GM23338 (cell line): Measurements from ENCODE around the gene UNK. TPM values are rescaled to one million over a fixed set of nuclear protein-coding genes. Genes with fewer than 3 reads are reported as not detected.

ENCODE experiments used
- ATAC-seq: fragments of 200-7000 bp; cut with Tn5 transposase; 3 replicates; pipeline ENCODE4 v1.9.1; 2020
- DNase-seq: peaks from one replicate; pipeline ENCODE4 v3.0.0-alpha.2; 2015; ENCODE audit warnings: low spot score
- H2AFZ ChIP-seq: fragments of 200-600 bp; sonication (generic); 2 replicates; pipeline ENCODE4 v1.8.0; 2016; ENCODE audit warnings: antibody characterized with exemption, mild to moderate bottlenecking, moderate library complexity
- H3F3A ChIP-seq: fragments of 200-600 bp; sonication (generic); replicated peaks from 2 replicates; pipeline ENCODE4 v1.8.0; 2017; ENCODE audit warnings: antibody characterized with exemption, mixed run types, low read depth
- H3K27ac ChIP-seq: fragments of 200-600 bp; sonication (generic); 2 replicates; pipeline ENCODE4 v1.6.1; 2016; ENCODE audit warnings: low read depth
- H3K27me3 ChIP-seq: fragments of 200-600 bp; sonication (generic); 2 replicates; pipeline ENCODE4 v1.8.0; 2016; ENCODE audit warnings: mild to moderate bottlenecking, mixed run types, moderate library complexity; ENCODE audit not compliant: insufficient read depth
- H3K36me3 ChIP-seq: fragments of 200-600 bp; sonication (generic); 2 replicates; pipeline ENCODE4 v1.8.0; 2016; ENCODE audit warnings: mild to moderate bottlenecking; ENCODE audit not compliant: insufficient read depth
- H3K4me1 ChIP-seq: fragments of 200-600 bp; sonication (generic); 2 replicates; pipeline ENCODE4 v1.8.0; 2016; ENCODE audit warnings: mild to moderate bottlenecking, moderate library complexity; ENCODE audit not compliant: insufficient read depth
- H3K4me2 ChIP-seq: fragments of 200-600 bp; sonication (generic); 2 replicates; pipeline ENCODE4 v1.7.1; 2017; ENCODE audit warnings: mixed run types
- H3K4me3 ChIP-seq: fragments of 200-600 bp; sonication (generic); 2 replicates; pipeline ENCODE4 v1.6.1; 2016; ENCODE audit warnings: mixed run types
- H3K79me2 ChIP-seq: fragments of 200-600 bp; sonication (generic); replicated peaks from 2 replicates; pipeline ENCODE4 v1.8.0; 2017; ENCODE audit warnings: mild to moderate bottlenecking; ENCODE audit not compliant: insufficient read depth
- H3K9me2 ChIP-seq: fragments of 200-600 bp; sonication (generic); 2 replicates; pipeline ENCODE4 v1.8.0; 2017; ENCODE audit not compliant: insufficient read depth
- H4K20me1 ChIP-seq: fragments of 200-600 bp; sonication (generic); replicated peaks from 2 replicates; pipeline ENCODE4 v1.8.0; 2017; ENCODE audit warnings: mild to moderate bottlenecking; ENCODE audit not compliant: insufficient read depth
- H3K27ac Mint-ChIP-seq: 2 replicates; pipeline ENCODE4 v1.8.0; 2020; ENCODE audit warnings: inconsistent platforms, mild to moderate bottlenecking, moderate library complexity, mixed read lengths
- H3K27me3 Mint-ChIP-seq: 3 replicates; pipeline ENCODE4 v1.8.0; 2022; ENCODE audit warnings: low read depth, mild to moderate bottlenecking, moderate library complexity, mixed read lengths, inconsistent platforms; ENCODE audit not compliant: insufficient read depth, poor library complexity
- H3K36me3 Mint-ChIP-seq: 3 replicates; pipeline ENCODE4 v1.8.0; 2021; ENCODE audit warnings: low read depth, mild to moderate bottlenecking, inconsistent platforms, moderate library complexity, mixed read lengths
- H3K4me1 Mint-ChIP-seq: 3 replicates; pipeline ENCODE4 v1.8.0; 2020; ENCODE audit warnings: mild to moderate bottlenecking, inconsistent platforms, mixed read lengths
- H3K4me3 Mint-ChIP-seq: 3 replicates; pipeline ENCODE4 v1.8.0; 2021; ENCODE audit warnings: moderate library complexity, mild to moderate bottlenecking, inconsistent platforms, mixed read lengths
- H3K9me3 Mint-ChIP-seq: 3 replicates; pipeline ENCODE4 v1.8.0; 2020; ENCODE audit warnings: moderate library complexity, mild to moderate bottlenecking, inconsistent platforms, mixed read lengths
- EZH2 ChIP-seq: fragments of 200-600 bp; sonication (generic); IDR thresholded peaks from one replicate; pipeline ENCODE4 v1.8.0; 2017; ENCODE audit warnings: antibody characterized with exemption, mild to moderate bottlenecking, low read depth; ENCODE audit not compliant: unreplicated experiment
- JUNB ChIP-seq: IDR thresholded peaks from one replicate; pipeline ENCODE4 v1.6.1; 2016; ENCODE audit warnings: antibody characterized with exemption; ENCODE audit not compliant: unreplicated experiment
- POLR2AphosphoS5 ChIP-seq: IDR thresholded peaks from 2 replicates; pipeline ENCODE4 v1.6.1; 2016; ENCODE audit warnings: antibody characterized with exemption, low read depth
- STAT1 ChIP-seq: IDR thresholded peaks from one replicate; pipeline ENCODE4 v1.6.1; 2016; ENCODE audit warnings: antibody characterized with exemption; ENCODE audit not compliant: unreplicated experiment
- polyA plus RNA-seq: library from polyadenylated mRNA; unstranded; fragments of >200 nt; fragmentation: Nextera tagmentation; extraction: Ambion mirVana; gene quantifications from 2 replicates; pipeline ENCODE4 v1.2.1, GENCODE V29; 2016
- total RNA-seq: library from RNA; depleted of rRNA; stranded (reverse); fragments of >200 nt; shearing (Covaris generic); gene quantifications from 2 replicates; pipeline ENCODE4 v1.2.3, GENCODE V29; 2014
- TF ChIP-seq, protein P1 (sequence below): IDR thresholded peaks from one replicate; pipeline ENCODE4 v1.6.1; 2018; ENCODE audit warnings: antibody characterized with exemption; ENCODE audit not compliant: unreplicated experiment
- TF ChIP-seq, protein P2 (sequence below), 2 experiments: fragments of 200-600 bp in 1 of 2; sonication (generic) in 1 of 2; conservative IDR thresholded peaks; 2 replicates each; pipeline versions ENCODE4 v1.5.1 to v1.6.1; 2016 to 2017; ENCODE audit warnings: antibody characterized with exemption in 2 of 2, low read depth in 2 of 2, mild to moderate bottlenecking in 2 of 2, moderate library complexity in 1 of 2

Gene UNK
- total and polyA plus RNA-seq, 2 experiments from 2014 or later, result 21.8 to 65.2 TPM

DNA sequence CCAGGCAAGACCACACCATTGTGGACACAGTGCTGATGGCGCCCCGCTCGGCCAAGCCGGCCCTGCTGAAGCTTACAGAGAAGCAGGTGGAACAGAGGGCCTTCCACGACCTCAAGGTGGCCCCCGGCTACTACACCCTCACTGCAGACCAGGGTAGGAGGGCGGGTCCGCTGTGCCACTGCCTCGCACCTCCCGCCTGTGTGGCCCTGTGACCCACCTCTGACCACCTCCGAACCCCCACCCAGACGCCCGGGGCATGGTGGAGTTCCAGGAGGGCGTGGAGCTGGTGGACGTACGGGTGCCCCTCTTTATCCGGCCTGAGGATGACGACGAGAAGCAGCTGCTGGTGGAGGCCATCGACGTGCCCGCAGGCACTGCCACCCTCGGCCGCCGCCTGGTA, 42.3 kb upstream of the UNK start (continued):
- TF ChIP-seq, protein P1, sequence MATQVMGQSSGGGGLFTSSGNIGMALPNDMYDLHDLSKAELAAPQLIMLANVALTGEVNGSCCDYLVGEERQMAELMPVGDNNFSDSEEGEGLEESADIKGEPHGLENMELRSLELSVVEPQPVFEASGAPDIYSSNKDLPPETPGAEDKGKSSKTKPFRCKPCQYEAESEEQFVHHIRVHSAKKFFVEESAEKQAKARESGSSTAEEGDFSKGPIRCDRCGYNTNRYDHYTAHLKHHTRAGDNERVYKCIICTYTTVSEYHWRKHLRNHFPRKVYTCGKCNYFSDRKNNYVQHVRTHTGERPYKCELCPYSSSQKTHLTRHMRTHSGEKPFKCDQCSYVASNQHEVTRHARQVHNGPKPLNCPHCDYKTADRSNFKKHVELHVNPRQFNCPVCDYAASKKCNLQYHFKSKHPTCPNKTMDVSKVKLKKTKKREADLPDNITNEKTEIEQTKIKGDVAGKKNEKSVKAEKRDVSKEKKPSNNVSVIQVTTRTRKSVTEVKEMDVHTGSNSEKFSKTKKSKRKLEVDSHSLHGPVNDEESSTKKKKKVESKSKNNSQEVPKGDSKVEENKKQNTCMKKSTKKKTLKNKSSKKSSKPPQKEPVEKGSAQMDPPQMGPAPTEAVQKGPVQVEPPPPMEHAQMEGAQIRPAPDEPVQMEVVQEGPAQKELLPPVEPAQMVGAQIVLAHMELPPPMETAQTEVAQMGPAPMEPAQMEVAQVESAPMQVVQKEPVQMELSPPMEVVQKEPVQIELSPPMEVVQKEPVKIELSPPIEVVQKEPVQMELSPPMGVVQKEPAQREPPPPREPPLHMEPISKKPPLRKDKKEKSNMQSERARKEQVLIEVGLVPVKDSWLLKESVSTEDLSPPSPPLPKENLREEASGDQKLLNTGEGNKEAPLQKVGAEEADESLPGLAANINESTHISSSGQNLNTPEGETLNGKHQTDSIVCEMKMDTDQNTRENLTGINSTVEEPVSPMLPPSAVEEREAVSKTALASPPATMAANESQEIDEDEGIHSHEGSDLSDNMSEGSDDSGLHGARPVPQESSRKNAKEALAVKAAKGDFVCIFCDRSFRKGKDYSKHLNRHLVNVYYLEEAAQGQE, result no peak
- TF ChIP-seq POLR2AphosphoS5 (no peak), STAT1 (no peak), EZH2 (no peak)

DNA sequence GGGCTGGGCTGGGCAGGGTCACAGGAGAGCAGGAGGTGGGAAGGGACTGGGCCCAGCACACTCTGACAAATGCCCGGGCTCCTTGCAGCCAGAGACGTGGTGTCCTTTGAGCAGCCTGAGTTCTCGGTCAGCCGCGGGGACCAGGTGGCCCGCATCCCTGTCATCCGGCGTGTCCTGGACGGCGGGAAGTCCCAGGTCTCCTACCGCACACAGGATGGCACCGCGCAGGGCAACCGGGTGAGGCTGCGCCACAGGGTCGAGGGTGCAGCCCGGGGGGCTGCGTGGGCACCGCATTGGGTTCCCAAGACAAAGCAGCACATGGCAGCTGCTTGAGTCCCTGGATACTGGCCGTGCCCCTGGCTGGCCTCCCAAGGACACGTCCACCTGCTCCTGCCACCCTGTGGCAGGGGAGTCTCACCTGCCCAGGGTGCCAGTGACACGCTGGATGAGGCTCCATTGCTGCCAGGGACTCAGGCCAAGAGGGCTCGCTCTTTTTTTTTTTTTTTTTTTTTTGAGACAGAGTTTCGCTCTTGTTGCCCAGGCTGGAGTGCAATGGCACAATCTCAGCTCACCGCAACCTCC, 40.9 kb upstream of the UNK start:
- Histone ChIP-seq H3K4me2 (no peak overlapping the region), H3K27ac (no peak overlapping the region), H3K36me3 (no peaks in the 10 kb centered on the region), H3K4me3 (no peak overlapping the region), H3K27me3 (no peaks in the 10 kb centered on the region), H3K79me2 (no peaks in the 10 kb centered on the region), H2AFZ (no peak overlapping the region), H3K9me2 (no peaks in the 10 kb centered on the region), H3F3A (no peaks in the 10 kb centered on the region), H4K20me1 (no peaks in the 10 kb centered on the region), H3K4me1 (no peaks in the 10 kb centered on the region)
- H3K4me3 Mint-ChIP-seq, result no peak overlapping the region
- no peaks in the 10 kb centered on the region for H3K9me3 Mint-ChIP-seq
- no peak for TF ChIP-seq JUNB
- TF ChIP-seq, protein P2, sequence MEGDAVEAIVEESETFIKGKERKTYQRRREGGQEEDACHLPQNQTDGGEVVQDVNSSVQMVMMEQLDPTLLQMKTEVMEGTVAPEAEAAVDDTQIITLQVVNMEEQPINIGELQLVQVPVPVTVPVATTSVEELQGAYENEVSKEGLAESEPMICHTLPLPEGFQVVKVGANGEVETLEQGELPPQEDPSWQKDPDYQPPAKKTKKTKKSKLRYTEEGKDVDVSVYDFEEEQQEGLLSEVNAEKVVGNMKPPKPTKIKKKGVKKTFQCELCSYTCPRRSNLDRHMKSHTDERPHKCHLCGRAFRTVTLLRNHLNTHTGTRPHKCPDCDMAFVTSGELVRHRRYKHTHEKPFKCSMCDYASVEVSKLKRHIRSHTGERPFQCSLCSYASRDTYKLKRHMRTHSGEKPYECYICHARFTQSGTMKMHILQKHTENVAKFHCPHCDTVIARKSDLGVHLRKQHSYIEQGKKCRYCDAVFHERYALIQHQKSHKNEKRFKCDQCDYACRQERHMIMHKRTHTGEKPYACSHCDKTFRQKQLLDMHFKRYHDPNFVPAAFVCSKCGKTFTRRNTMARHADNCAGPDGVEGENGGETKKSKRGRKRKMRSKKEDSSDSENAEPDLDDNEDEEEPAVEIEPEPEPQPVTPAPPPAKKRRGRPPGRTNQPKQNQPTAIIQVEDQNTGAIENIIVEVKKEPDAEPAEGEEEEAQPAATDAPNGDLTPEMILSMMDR (conservative IDR thresholded peaks at IDR 0.05; ENCODE audit: low read depth in 2 of 2), result no peak
- H3K36me3 Mint-ChIP-seq, result no peaks in the 10 kb centered on the region
- no peak overlapping the region for H3K27ac Mint-ChIP-seq
- DNase-seq (no peak), ATAC-seq (no peak)
- H3K4me1 Mint-ChIP-seq, result no peaks in the 10 kb centered on the region
- peaks cover 10% of the 10 kb centered on the region for H3K27me3 Mint-ChIP-seq

DNA sequence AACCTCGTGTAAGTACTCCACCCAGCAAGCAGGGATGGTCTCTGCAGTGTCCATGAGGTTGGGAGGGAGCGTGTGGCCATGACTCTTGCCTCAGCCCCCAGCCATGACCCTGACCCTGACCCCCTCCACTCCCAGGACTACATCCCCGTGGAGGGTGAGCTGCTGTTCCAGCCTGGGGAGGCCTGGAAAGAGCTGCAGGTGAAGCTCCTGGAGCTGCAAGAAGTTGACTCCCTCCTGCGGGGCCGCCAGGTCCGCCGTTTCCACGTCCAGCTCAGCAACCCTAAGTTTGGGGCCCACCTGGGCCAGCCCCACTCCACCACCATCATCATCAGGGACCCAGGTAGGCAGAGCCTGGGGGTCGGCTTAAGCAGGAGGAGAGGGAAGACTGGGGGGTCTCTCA, 35.9 kb upstream of the UNK start:
- Histone ChIP-seq H3K79me2 (no peaks in the 10 kb centered on the region), H2AFZ (no peak overlapping the region), H3F3A (peaks cover 7% of the 10 kb centered on the region; the same call in 1 of the 2 replicates), H3K27ac (no peak overlapping the region), H3K4me3 (no peak overlapping the region), H3K9me2 (no peaks in the 10 kb centered on the region), H3K27me3 (no peaks in the 10 kb centered on the region), H3K36me3 (no peaks in the 10 kb centered on the region), H3K4me2 (no peak overlapping the region), H3K4me1 (no peaks in the 10 kb centered on the region), H4K20me1 (no peaks in the 10 kb centered on the region)
- no peak for TF ChIP-seq STAT1
- no peaks in the 10 kb centered on the region for H3K36me3 Mint-ChIP-seq
- DNase-seq (no peak), ATAC-seq (no peak)
- H3K27me3 Mint-ChIP-seq, result peaks cover 17% of the 10 kb centered on the region
- H3K4me1 Mint-ChIP-seq, result no peaks in the 10 kb centered on the region
- H3K4me3 Mint-ChIP-seq, result no peak overlapping the region
- H3K9me3 Mint-ChIP-seq, result no peaks in the 10 kb centered on the region
- H3K27ac Mint-ChIP-seq, result no peak overlapping the region
